A673 (cell line): Measurements from ENCODE around the gene CYP46A1. TPM values are rescaled to one million over a fixed set of nuclear protein-coding genes. Genes with fewer than 3 reads are reported as not detected.

Experiments used
- BruUV-seq: library from RNA; stranded (reverse); fragments of 400-500 nt; replicated peaks from 2 replicates; lab custom pipeline; 2021; lab: Mats Ljungman, UMichigan
- CTCF ChIA-PET: fragments of 300-600 bp; sonication (Branson Sonifier 250); formaldehyde crosslinking; loops from one replicate; lab custom pipeline; 2022; ENCODE audit warnings: antibody characterized with exemption; lab: Charles Lee
- POLR2A ChIA-PET: fragments of 300-600 bp; sonication (Branson Sonifier 250); formaldehyde crosslinking; loops from one replicate; lab custom pipeline; 2022; ENCODE audit warnings: antibody characterized with exemption; ENCODE audit not compliant: low non-redundant PET; lab: Charles Lee
- DNase-seq: peaks from one replicate; pipeline ENCODE4 v3.0.0-alpha.2; 2015; ENCODE audit warnings: low spot score
- H3K27ac ChIP-seq: fragments of 200-600 bp; sonication (generic); 2 replicates; pipeline ENCODE4 v1.5.1; 2016; ENCODE audit warnings: mixed run types, low read depth, mild to moderate bottlenecking, mixed read lengths, antibody characterized with exemption, low read length; ENCODE audit not compliant: poor library complexity, severe bottlenecking
- H3K27me3 ChIP-seq: fragments of 200-600 bp; sonication (generic); replicated peaks from 2 replicates; pipeline ENCODE4 v1.6.1; 2017; ENCODE audit warnings: mixed run types, low read depth, mild to moderate bottlenecking, mixed read lengths, antibody characterized with exemption, low read length; ENCODE audit not compliant: insufficient read depth, poor library complexity
- H3K36me3 ChIP-seq: fragments of 200-600 bp; sonication (generic); 2 replicates; pipeline ENCODE4 v1.6.1; 2016; ENCODE audit warnings: mixed run types, mild to moderate bottlenecking, mixed read lengths, antibody characterized with exemption, low read length; ENCODE audit not compliant: insufficient read depth, poor library complexity, severe bottlenecking
- H3K4me1 ChIP-seq: fragments of 200-600 bp; sonication (generic); 2 replicates; pipeline ENCODE4 v1.6.1; 2017; ENCODE audit warnings: mixed run types, mild to moderate bottlenecking, mixed read lengths, antibody characterized with exemption, low read length; ENCODE audit not compliant: insufficient read depth, poor library complexity, severe bottlenecking
- H3K4me3 ChIP-seq: fragments of 200-600 bp; sonication (generic); 2 replicates; pipeline ENCODE4 v1.5.1; 2016; ENCODE audit warnings: low read depth, mixed run types, mild to moderate bottlenecking, mixed read lengths, low read length; ENCODE audit not compliant: poor library complexity, severe bottlenecking
- H3K9me3 ChIP-seq: fragments of 200-600 bp; sonication (generic); 2 replicates; pipeline ENCODE4 v1.6.1; 2016; ENCODE audit warnings: mixed run types, low read depth, mild to moderate bottlenecking, mixed read lengths, antibody characterized with exemption, low read length; ENCODE audit not compliant: poor library complexity, severe bottlenecking
- EZH2 ChIP-seq: fragments of 200-600 bp; sonication (generic); IDR thresholded peaks from 2 replicates; pipeline ENCODE4 v1.6.1; 2017; ENCODE audit warnings: borderline replicate concordance, low read depth, mild to moderate bottlenecking, mixed read lengths, antibody characterized with exemption, low read length; ENCODE audit not compliant: poor library complexity, severe bottlenecking
- intact Hi-C: fragments of 100-400 bp; cut with micrococcal nuclease; formaldehyde crosslinking; loops from one replicate; pipeline ENCODE4 v1.10.0; 2022; ENCODE audit not compliant: unreplicated experiment
- total RNA-seq: library from RNA; stranded (reverse); gene quantifications from 2 replicates; pipeline ENCODE4 v1.2.3, GENCODE V29; 2021
- TF ChIP-seq, protein P1 (sequence below): fragments of 300-800, 200-600 bp; sonication (generic); conservative IDR thresholded peaks from 2 replicates; pipeline ENCODE4 v1.5.1; 2017; ENCODE audit warnings: low read depth, mild to moderate bottlenecking, antibody characterized with exemption, low read length, moderate library complexity, mixed read lengths

The CYP46A1 gene
- total RNA-seq, 1 experiment from 2014 or later, result not detected

DNA sequence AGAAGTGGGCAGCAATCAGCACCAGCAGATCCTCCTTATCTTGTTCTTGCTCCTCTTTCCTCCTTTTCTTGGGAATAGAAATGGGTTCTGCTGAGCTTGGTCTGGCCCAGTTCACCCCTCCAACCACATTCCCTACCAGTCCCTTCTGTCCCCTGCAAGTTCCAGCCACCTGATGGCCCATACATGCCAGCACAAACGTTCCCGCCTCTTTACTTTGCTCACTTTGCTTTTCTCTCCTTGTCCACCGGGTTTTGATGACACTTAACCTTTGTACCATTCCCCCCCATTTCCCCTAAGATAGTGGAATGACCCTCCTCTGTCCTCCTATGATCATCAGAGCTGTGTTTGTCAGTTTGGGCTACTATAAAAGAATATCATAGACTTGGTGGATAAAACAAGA is 85.7 kb downstream of the CYP46A1 start:
- no TSS peak for BruUV-seq
- intact Hi-C loops, result no loop called here
- POLR2A ChIA-PET, result no interaction called here
- DNase-seq, result no peak
- Histone ChIP-seq H3K27ac (no peak overlapping the region), H3K4me3 (no peak overlapping the region), H3K36me3 (no peaks in the 10 kb centered on the region), H3K27me3 (no peaks in the 10 kb centered on the region), H3K4me1 (peaks cover 8% of the 10 kb centered on the region), H3K9me3 (no peaks in the 10 kb centered on the region)
- TF ChIP-seq EZH2, result no peak
- TF ChIP-seq, protein P1, sequence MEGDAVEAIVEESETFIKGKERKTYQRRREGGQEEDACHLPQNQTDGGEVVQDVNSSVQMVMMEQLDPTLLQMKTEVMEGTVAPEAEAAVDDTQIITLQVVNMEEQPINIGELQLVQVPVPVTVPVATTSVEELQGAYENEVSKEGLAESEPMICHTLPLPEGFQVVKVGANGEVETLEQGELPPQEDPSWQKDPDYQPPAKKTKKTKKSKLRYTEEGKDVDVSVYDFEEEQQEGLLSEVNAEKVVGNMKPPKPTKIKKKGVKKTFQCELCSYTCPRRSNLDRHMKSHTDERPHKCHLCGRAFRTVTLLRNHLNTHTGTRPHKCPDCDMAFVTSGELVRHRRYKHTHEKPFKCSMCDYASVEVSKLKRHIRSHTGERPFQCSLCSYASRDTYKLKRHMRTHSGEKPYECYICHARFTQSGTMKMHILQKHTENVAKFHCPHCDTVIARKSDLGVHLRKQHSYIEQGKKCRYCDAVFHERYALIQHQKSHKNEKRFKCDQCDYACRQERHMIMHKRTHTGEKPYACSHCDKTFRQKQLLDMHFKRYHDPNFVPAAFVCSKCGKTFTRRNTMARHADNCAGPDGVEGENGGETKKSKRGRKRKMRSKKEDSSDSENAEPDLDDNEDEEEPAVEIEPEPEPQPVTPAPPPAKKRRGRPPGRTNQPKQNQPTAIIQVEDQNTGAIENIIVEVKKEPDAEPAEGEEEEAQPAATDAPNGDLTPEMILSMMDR, result no peak
- CTCF ChIA-PET, result no interaction called here

DNA sequence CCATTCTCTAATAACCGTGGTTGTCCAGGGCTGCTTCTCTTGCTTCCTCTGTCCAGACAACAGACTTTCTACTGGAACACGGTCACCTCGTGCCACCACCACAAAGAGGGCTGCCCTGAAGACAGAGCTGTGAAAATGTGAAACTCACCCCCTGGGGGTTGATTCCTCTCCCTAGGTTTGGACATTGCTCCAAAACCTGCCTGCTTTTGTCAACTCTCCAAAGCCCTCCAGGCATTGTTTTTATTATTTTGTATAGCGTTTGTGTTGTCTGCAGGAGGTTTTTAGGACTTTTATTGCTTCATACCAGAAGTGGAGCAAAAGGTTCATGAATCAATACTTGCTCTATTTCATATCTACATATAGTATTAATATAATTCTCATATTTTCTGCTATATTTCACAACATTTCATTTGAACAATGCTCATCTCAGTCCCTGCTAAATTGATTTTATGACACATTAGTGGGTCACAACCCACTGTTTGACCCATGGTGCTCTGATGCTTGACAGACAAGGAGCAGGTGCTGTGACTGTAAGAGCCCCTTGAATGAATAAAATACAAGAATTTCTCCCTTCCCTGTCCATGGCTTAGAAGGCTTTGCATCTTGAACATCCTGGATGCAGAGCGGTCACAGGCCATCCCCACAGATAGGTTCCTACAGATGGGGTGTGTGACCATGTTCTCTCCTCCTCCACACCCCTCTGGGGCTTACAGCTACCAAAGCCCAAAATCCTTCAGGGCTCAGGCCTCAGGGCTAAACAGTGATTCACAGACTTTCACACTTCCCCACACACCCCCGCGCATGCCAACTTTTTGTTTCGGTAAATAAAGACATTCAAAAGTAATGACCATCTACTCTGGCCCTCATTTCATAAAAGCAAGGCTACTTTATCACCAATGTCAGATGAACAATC is 88.5 kb downstream of the CYP46A1 start:
- H3K36me3 ChIP-seq, result no peaks in the 10 kb centered on the region
- no peak overlapping the region for H3K27ac ChIP-seq
- no peak for TF ChIP-seq EZH2
- TF ChIP-seq, protein P1, result no peak
- BruUV-seq, result no TSS peak
- no peaks in the 10 kb centered on the region for H3K9me3 ChIP-seq
- CTCF ChIA-PET, result no interaction called here
- POLR2A ChIA-PET, result no interaction called here
- DNase-seq, result no peak
- peaks cover 13% of the 10 kb centered on the region for H3K4me1 ChIP-seq
- intact Hi-C loops, result no loop called here
- H3K4me3 ChIP-seq, result no peak overlapping the region
- H3K27me3 ChIP-seq, result no peaks in the 10 kb centered on the region

DNA sequence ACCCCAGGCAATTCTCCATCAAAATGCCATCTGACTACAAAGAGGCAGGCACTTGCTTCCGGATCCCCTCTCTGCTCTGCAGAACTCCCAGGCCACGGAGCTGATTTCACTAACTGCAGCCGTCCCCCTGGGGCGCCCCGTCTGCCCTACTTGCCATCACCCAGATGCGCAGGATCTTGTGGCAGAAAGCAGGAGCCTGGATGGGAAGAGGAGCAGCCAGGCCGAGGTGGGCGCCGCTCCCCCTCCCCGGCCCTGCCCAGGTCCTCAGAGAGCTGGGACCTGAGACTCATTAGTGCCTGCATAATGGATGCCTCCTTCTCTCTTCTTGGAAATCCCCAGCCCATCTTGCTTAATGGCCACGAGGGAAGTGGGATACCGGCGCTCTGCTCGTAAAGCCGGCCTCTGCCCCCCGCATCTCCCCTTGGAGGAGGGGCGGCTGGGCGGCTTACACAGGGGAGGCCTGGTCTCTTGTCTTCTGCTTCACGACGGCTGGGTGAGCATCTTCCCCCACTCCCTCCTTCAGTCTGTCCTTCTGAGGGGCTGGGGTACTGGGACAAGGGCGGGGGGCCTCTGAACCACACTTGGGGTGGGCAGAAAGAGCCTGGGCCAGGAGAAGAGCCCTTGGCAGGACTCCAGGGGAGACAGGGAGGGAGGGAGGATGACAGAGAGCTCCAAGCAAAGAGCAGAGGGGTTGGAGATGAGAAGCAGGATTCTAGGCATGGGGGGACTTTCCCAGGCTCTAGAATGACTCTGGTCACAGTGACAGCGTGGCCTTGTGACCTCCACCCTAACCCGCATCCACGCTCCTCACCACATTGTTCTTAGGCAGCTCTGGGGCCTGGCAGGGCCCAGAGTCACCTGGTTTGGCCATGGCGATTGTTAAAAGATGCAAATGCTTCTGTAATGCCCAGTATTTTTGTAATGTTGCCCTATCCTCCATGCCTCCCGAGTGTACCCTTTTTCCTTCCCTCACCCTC is 89.7 kb downstream of the CYP46A1 start:
- Histone ChIP-seq H3K9me3 (peaks cover 8% of the 10 kb centered on the region), H3K4me1 (peaks cover 13% of the 10 kb centered on the region), H3K27ac (no peak overlapping the region), H3K27me3 (no peaks in the 10 kb centered on the region), H3K36me3 (no peaks in the 10 kb centered on the region), H3K4me3 (no peak overlapping the region)
- no TSS peak for BruUV-seq
- TF ChIP-seq, protein P1, result no peak
- no peak for TF ChIP-seq EZH2
- DNase-seq, result no peak
- ChIA-PET CTCF (no interaction called here), POLR2A (no interaction called here)
- intact Hi-C loops, result no loop called here
